Kidney (tissue), 14 donors: Measurements from ENCODE around the gene CRYBG2. TPM values are rescaled to one million over a fixed set of nuclear protein-coding genes. Genes with fewer than 3 reads are reported as not detected.

Source experiments
- DNase-seq, 5 donors: peaks; one replicate each; pipeline ENCODE4 v3.0.0-alpha.2; 2013 to 2020
- FAIRE-seq: peaks from 2 replicates; lab custom pipeline; 2012; peaks lifted over from hg19 to GRCh38; lab: Jason Lieb, UNC
- H3K27ac ChIP-seq, 2 donors: one replicate each; pipeline ENCODE4 v1.7.0; 2013; ENCODE audit warnings: low read depth in 2 of 2, low read length in 2 of 2, inconsistent platforms in 1 of 2
- H3K27me3 ChIP-seq: one replicate; pipeline ENCODE4 v1.7.1; 2013; ENCODE audit warnings: low read length, inconsistent platforms; ENCODE audit not compliant: control insufficient read depth, insufficient read depth
- H3K36me3 ChIP-seq, 3 donors: one replicate each; pipeline versions ENCODE4 v1.7.0 to v1.7.1; 2013; ENCODE audit warnings: low read length in 3 of 3, control low read depth in 1 of 3, inconsistent platforms in 1 of 3; ENCODE audit not compliant: insufficient read depth in 3 of 3, control insufficient read depth in 2 of 3
- H3K4me1 ChIP-seq, 3 donors: one replicate each; pipeline versions ENCODE4 v1.7.0 to v1.7.1; 2013; ENCODE audit warnings: low read length in 3 of 3, inconsistent platforms in 1 of 3, low read depth in 1 of 3; ENCODE audit not compliant: control insufficient read depth in 2 of 3, insufficient read depth in 2 of 3
- H3K4me3 ChIP-seq, 3 donors: one replicate each; pipeline versions ENCODE4 v1.7.0 to v1.8.1; 2013; ENCODE audit warnings: low read length in 3 of 3, control low read depth in 1 of 3, inconsistent platforms in 1 of 3
- H3K9ac ChIP-seq, 3 donors: one replicate each; pipeline versions ENCODE4 v1.7.0 to v1.7.1; 2013; ENCODE audit warnings: low read length in 3 of 3, control low read depth in 1 of 3, inconsistent platforms in 1 of 3
- H3K9me3 ChIP-seq, 3 donors: one replicate each; pipeline versions ENCODE4 v1.7.0 to v1.7.1; 2013; ENCODE audit warnings: low read length in 3 of 3, control low read depth in 1 of 3, inconsistent platforms in 1 of 3; ENCODE audit not compliant: control insufficient read depth in 2 of 3, insufficient read depth in 1 of 3
- CTCF ChIP-seq: IDR thresholded peaks from 3 replicates; pipeline ENCODE4 v1.5.1; 2012; ENCODE audit warnings: mild to moderate bottlenecking, moderate library complexity, borderline replicate concordance; ENCODE audit not compliant: insufficient read depth; ENCODE audit errors: extremely low read depth
- intact Hi-C: fragments of 100-400 bp; cut with DNase I; formaldehyde crosslinking; loops from one replicate; pipeline ENCODE4 v1.11.1; 2022
- polyA plus RNA-seq: library from polyadenylated mRNA; stranded (reverse); fragments of 350-450 nt; fragmentation: Illumina TruSeq; extraction: RNeasy Lipid Tissue Mini Kit (QIAGEN cat#74804); gene quantifications from one replicate; pipeline ENCODE4 v1.2.3, GENCODE V29; 2014; ENCODE audit warnings: low read depth, low replicate concordance; ENCODE audit not compliant: insufficient read depth
- total RNA-seq: library from RNA; stranded (reverse); fragmentation: NEBNext Ultra II Directional; extraction: Animal tissue kit (Norgen Biotek cat#: 25700); gene quantifications from one replicate; pipeline ENCODE4 v1.2.1, GENCODE V29; 2021
- donor health status: control.
- donor health status: control.
- donor health status: control.
- donor health status: control.
- donor health status: control.
- donor health status: DM: yes; HTN: yes; CAD: no.
- donor health status: Normal renal cell carcinoma (clear cell type).

Gene CRYBG2
- total and polyA plus RNA-seq, 2 donors from 2014 or later, result 2.2 TPM; not detected in 1

GRCh38 chr1:26302733-26303405, 51.1 kb downstream of the CRYBG2 start:
- peaks cover 0 to 7% (median 5%) of the 10 kb centered on the region in 3 donors for H3K4me1 ChIP-seq
- H3K9ac ChIP-seq, result no peak overlapping the region
- intact Hi-C loops, result no loop called here
- FAIRE-seq (no peak), DNase-seq (no peak)
- no peak for TF ChIP-seq CTCF
- no peaks in the 10 kb centered on the region for H3K36me3 ChIP-seq
- no peak overlapping the region for H3K4me3 ChIP-seq
- no peak overlapping the region for H3K27ac ChIP-seq
- no peaks in the 10 kb centered on the region for H3K9me3 ChIP-seq
- H3K27me3 ChIP-seq, result no peaks in the 10 kb centered on the region

GRCh38 chr1:26300578-26301275, 53.2 kb downstream of the CRYBG2 start:
- H3K9ac ChIP-seq, result no peak overlapping the region
- no peak for TF ChIP-seq CTCF
- H3K36me3 ChIP-seq, result no peaks in the 10 kb centered on the region
- H3K9me3 ChIP-seq, result no peaks in the 10 kb centered on the region
- intact Hi-C loops, result no loop called here
- peaks cover 0 to 3% (median 2%) of the 10 kb centered on the region in 3 donors for H3K4me1 ChIP-seq
- no peak overlapping the region for H3K4me3 ChIP-seq
- H3K27ac ChIP-seq, result no peak overlapping the region
- H3K27me3 ChIP-seq, result no peaks in the 10 kb centered on the region
- no peak for FAIRE-seq
- DNase-seq, result no peak

- H3K27ac ChIP-seq, result no peak overlapping the region
- no peak for TF ChIP-seq CTCF
- no peaks in the 10 kb centered on the region for H3K4me1 ChIP-seq
- DNase-seq (no peak), FAIRE-seq (no peak)
- H3K9ac ChIP-seq, result no peak overlapping the region
- intact Hi-C loops, result no loop called here
- no peaks in the 10 kb centered on the region for H3K27me3 ChIP-seq
- no peaks in the 10 kb centered on the region for H3K9me3 ChIP-seq
- H3K4me3 ChIP-seq, result no peak overlapping the region
- no peaks in the 10 kb centered on the region for H3K36me3 ChIP-seq
Measured at GRCh38 chr1:26297791-26298124, 56.2 kb downstream of the CRYBG2 start.
